22Rv1 (cell line): ENCODE results near the gene CRYM.

Experiments used
- CTCF ChIP-seq: fragments of 450-650 bp; IDR thresholded peaks from 2 replicates; pipeline ENCODE4 v1.5.1; 2017; ENCODE audit warnings: mild to moderate bottlenecking
- ZFX ChIP-seq: fragments of 450-650 bp; IDR thresholded peaks from 2 replicates; pipeline ENCODE4 v1.6.1; 2017; ENCODE audit warnings: antibody characterized with exemption, borderline replicate concordance

DNA sequence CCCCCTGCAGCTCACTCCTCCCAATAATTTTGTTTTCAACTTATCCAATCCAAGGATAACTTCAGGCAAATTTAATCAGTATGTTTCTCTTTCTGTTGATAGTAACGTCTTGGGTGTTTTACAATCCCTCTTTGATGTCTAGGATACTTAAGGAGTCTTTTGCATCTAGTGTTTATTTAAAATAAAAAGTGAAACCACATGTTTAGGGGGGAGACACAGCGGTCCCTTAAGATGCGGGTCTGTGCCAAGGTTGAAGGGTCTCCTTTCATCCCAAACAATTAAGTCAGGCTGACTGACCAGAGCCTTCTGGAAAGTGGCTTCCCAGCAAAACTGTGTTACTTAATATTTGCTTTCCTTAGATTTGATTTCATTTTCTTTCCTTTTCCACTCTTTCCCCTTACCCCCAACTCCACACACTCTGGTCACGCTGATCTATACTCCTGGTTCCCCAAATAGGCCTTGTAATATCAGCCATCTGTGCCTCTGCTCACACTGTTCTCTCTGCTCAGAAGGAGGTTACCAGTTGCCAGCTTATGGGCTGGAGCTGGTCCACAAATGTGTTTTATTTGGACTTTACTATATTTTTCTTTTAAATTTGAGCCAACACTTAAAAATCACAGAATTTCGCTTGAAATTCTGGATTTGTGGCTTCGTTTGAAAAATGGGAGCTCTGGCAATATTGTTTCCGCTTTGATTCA lies 33.4 kb downstream of the CRYM start:
- TF ChIP-seq CTCF, result no peak
- no peak for TF ChIP-seq ZFX
